Fibroblast of lung (primary cell): ENCODE results near the gene PRKAG2. TPM values are rescaled to one million over a fixed set of nuclear protein-coding genes. Genes with fewer than 3 reads are reported as not detected.

Experiments
- DNase-seq, 2 donors: peaks; one replicate each; pipeline versions ENCODE4 v3.0.0 to v3.0.0-alpha.2; 2010; ENCODE audit warnings: low read depth in 2 of 2
- H2AFZ ChIP-seq: 2 replicates; pipeline ENCODE4 v1.5.1; 2012; ENCODE audit warnings: low read length, control low read depth, inconsistent platforms
- H3K27ac ChIP-seq: 2 replicates; pipeline ENCODE4 v1.5.1; 2011; ENCODE audit warnings: low read length, control low read depth; ENCODE audit not compliant: insufficient read depth
- H3K27me3 ChIP-seq: 2 replicates; pipeline ENCODE4 v1.5.1; 2011; ENCODE audit warnings: mild to moderate bottlenecking, low read length; ENCODE audit not compliant: control insufficient read depth, insufficient read depth
- H3K36me3 ChIP-seq: 2 replicates; pipeline ENCODE4 v1.5.1; 2011; ENCODE audit warnings: low read length; ENCODE audit not compliant: control insufficient read depth, insufficient read depth
- H3K4me1 ChIP-seq: 2 replicates; pipeline ENCODE4 v1.5.1; 2011; ENCODE audit warnings: low read length; ENCODE audit not compliant: control insufficient read depth, insufficient read depth; ENCODE audit errors: extremely low read depth
- H3K4me2 ChIP-seq: 2 replicates; pipeline ENCODE4 v1.5.1; 2011; ENCODE audit warnings: low read length, control low read depth; ENCODE audit not compliant: insufficient read depth; ENCODE audit errors: extremely low read depth
- H3K4me3 ChIP-seq, 4 experiments: fragments of 200-600 bp in 1 of 4; sonication (generic) in 1 of 4; replicated peaks in 1 of 4; 2 replicates each; pipeline ENCODE4 v1.5.1; 2011 to 2016; ENCODE audit warnings: low read length in 4 of 4, low read depth in 3 of 4, mild to moderate bottlenecking in 3 of 4, control low read depth in 2 of 4, inconsistent platforms in 1 of 4, mixed read lengths in 1 of 4; ENCODE audit not compliant: insufficient read depth in 1 of 4; ENCODE audit errors: control extremely low read depth in 1 of 4
- H3K79me2 ChIP-seq: 2 replicates; pipeline ENCODE4 v1.5.1; 2012; ENCODE audit warnings: mild to moderate bottlenecking, low read length, inconsistent platforms; ENCODE audit not compliant: control insufficient read depth, insufficient read depth
- H3K9ac ChIP-seq: 2 replicates; pipeline ENCODE4 v1.5.1; 2011; ENCODE audit warnings: mild to moderate bottlenecking, low read length, control low read depth; ENCODE audit not compliant: insufficient read depth
- H3K9me3 ChIP-seq: 2 replicates; pipeline ENCODE4 v1.5.1; 2012; ENCODE audit warnings: low read depth, low read length; ENCODE audit not compliant: control insufficient read depth, insufficient read depth
- H4K20me1 ChIP-seq: 2 replicates; pipeline ENCODE4 v1.5.1; 2011; ENCODE audit warnings: low read length; ENCODE audit not compliant: control insufficient read depth, insufficient read depth; ENCODE audit errors: extremely low read depth
- EZH2 ChIP-seq: IDR thresholded peaks from 2 replicates; pipeline ENCODE4 v1.5.1; 2012; ENCODE audit warnings: low read length, control low read depth, mild to moderate bottlenecking; ENCODE audit errors: missing control alignments
- polyA plus RNA-seq, 2 donors: library from polyadenylated mRNA; depleted of rRNA in 1 of 2; stranded (reverse) in 1 of 2; unstranded in 1 of 2; fragments of >200 nt; gene quantifications; 2 replicates each; pipeline ENCODE4 v1.2.1, GENCODE V29; 2011 to 2012; ENCODE audit warnings: missing spikeins in 1 of 2
- total RNA-seq: library from RNA; depleted of rRNA; stranded (reverse); fragments of >200 nt; gene quantifications from 2 replicates; pipeline ENCODE4 v1.2.1, GENCODE V29; 2014
- TF ChIP-seq, protein P1 (sequence below), 2 donors: IDR thresholded peaks in 1 of 2; conservative IDR thresholded peaks in 1 of 2; 1 replicate in 1 of 2; 2 replicates in 1 of 2; pipeline ENCODE4 v1.5.1; 2011 to 2012; ENCODE audit warnings: low read length in 2 of 2, control low read depth in 1 of 2, inconsistent platforms in 1 of 2, low read depth in 1 of 2, mild to moderate bottlenecking in 1 of 2

Gene PRKAG2
- total and polyA plus RNA-seq, 2 donors (not counting 1 experiment from before 2014, with no cell fraction given), result 11.9 to 56.7 TPM

DNA sequence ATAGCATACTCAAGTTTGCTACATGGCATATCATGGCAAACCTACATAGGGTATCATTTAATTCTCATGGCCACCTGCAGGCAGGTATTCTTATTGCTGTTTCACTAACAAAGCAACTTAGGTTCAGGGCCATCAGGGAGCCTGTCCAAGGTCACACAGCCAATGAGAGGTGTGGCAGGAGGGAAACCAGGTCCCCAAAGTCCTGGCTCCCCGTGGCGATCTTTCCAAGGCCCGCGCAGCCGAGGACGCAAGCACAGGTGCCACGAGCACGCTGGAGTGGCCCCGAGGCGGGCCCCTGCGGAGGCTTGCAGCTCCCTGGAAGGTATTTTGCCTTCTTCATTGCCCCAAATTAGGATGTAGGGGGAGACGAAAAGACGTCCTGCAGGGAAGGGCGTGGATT lies 20.8 kb downstream of the PRKAG2 start:
- H3K27me3 ChIP-seq, result peaks cover 3% of the 10 kb centered on the region

DNA sequence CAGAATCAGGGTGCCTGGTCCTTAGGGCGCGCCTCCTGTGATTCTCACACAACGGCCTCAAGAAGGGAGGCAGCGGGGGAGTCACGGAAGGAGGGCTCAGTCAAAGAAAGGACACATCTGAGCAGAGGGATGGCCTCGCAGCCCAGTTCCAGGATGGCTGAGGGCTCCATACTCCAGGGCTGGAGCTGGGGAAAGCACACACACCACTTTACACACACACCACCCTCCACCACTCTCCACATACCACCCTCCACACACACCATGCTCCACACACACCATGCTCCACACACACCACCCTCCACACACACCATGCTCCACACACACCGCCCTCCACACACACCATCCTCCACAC lies 22.2 kb downstream of the PRKAG2 start:
- Histone ChIP-seq H2AFZ (no peak overlapping the region), H3K4me1 (no peaks in the 10 kb centered on the region), H3K36me3 (no peaks in the 10 kb centered on the region), H3K27me3 (peaks cover 3% of the 10 kb centered on the region), H3K27ac (no peak overlapping the region), H3K9ac (no peak overlapping the region), H3K4me2 (no peak overlapping the region), H3K9me3 (no peaks in the 10 kb centered on the region), H3K79me2 (no peaks in the 10 kb centered on the region), H3K4me3 (no peak overlapping the region), H4K20me1 (no peaks in the 10 kb centered on the region)
- DNase-seq, result no peak
- TF ChIP-seq, protein P1, sequence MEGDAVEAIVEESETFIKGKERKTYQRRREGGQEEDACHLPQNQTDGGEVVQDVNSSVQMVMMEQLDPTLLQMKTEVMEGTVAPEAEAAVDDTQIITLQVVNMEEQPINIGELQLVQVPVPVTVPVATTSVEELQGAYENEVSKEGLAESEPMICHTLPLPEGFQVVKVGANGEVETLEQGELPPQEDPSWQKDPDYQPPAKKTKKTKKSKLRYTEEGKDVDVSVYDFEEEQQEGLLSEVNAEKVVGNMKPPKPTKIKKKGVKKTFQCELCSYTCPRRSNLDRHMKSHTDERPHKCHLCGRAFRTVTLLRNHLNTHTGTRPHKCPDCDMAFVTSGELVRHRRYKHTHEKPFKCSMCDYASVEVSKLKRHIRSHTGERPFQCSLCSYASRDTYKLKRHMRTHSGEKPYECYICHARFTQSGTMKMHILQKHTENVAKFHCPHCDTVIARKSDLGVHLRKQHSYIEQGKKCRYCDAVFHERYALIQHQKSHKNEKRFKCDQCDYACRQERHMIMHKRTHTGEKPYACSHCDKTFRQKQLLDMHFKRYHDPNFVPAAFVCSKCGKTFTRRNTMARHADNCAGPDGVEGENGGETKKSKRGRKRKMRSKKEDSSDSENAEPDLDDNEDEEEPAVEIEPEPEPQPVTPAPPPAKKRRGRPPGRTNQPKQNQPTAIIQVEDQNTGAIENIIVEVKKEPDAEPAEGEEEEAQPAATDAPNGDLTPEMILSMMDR (conservative IDR thresholded peaks at IDR 0.05 in 1 of 2, IDR thresholded peaks at IDR 0.05 in 1 of 2; ENCODE audit: low read depth in 1 of 2, low read length in 2 of 2), result no peak
- TF ChIP-seq EZH2, result no peak

More for the DNA sequence above, 20.8 kb downstream of the PRKAG2 start:
- Histone ChIP-seq H3K9me3 (no peaks in the 10 kb centered on the region), H3K79me2 (no peaks in the 10 kb centered on the region), H2AFZ (no peak overlapping the region), H3K4me2 (no peak overlapping the region), H3K36me3 (no peaks in the 10 kb centered on the region), H3K9ac (no peak overlapping the region), H3K4me3 (no peak overlapping the region), H4K20me1 (no peaks in the 10 kb centered on the region), H3K27ac (no peak overlapping the region), H3K4me1 (no peaks in the 10 kb centered on the region)
- DNase-seq, result no peak
- TF ChIP-seq, protein P1 (conservative IDR thresholded peaks at IDR 0.05 in 1 of 2, IDR thresholded peaks at IDR 0.05 in 1 of 2; ENCODE audit: low read depth in 1 of 2, low read length in 2 of 2), result no peak
- no peak for TF ChIP-seq EZH2

DNA sequence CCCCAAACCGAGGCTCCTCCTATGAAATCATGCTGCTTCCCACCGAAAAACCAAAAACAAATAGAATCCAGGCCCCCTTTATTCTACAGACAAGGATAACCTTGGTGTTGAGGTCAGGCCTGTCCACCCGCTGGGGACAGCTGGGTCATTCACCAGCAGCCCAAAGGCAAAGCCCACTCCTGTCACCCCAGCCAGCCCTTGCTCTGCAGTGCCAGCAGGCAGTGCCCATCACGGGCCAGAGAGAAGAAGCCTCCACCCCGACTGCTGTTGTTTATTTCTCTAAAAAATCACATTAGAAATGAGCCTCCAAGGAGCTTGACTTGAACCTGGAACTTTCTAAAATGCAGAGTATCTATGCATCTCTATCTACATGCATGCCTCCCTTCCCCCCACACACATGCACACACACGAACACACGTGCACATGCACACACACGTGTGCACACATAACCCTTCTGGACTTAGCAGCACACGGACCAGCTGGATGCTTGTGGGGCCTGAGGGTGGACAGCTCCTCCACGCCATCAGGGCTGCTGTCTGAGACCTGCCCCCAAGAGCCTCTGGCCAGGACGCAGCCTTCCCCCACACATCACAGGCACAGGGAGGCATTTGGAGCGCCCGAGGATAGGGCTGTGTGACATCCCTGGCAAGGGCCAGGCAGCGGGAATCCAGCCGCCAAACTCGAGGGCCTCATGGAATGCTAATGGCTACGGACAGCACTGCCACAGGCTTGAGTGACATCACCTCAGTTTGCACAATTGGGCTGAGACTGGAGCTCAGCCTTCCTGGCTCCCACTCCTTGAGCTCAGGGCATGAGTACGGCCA lies 22.8 kb downstream of the PRKAG2 start:
- TF ChIP-seq EZH2, result no peak
- TF ChIP-seq, protein P1 (conservative IDR thresholded peaks at IDR 0.05 in 1 of 2, IDR thresholded peaks at IDR 0.05 in 1 of 2; ENCODE audit: low read depth in 1 of 2, low read length in 2 of 2), result no peak
- H3K9me3 ChIP-seq, result no peaks in the 10 kb centered on the region

More for the DNA sequence above, 22.8 kb downstream of the PRKAG2 start:
- Histone ChIP-seq H3K36me3 (no peaks in the 10 kb centered on the region), H3K27ac (no peak overlapping the region), H3K4me1 (no peaks in the 10 kb centered on the region), H3K79me2 (no peaks in the 10 kb centered on the region), H2AFZ (no peak overlapping the region), H3K4me2 (no peak overlapping the region), H3K27me3 (peaks cover 3% of the 10 kb centered on the region), H4K20me1 (no peaks in the 10 kb centered on the region), H3K9ac (no peak overlapping the region), H3K4me3 (no peak overlapping the region)
- no peak for DNase-seq
